ENCODE measurements around the gene APOBEC3G.

APOBEC3G gene

DNA sequence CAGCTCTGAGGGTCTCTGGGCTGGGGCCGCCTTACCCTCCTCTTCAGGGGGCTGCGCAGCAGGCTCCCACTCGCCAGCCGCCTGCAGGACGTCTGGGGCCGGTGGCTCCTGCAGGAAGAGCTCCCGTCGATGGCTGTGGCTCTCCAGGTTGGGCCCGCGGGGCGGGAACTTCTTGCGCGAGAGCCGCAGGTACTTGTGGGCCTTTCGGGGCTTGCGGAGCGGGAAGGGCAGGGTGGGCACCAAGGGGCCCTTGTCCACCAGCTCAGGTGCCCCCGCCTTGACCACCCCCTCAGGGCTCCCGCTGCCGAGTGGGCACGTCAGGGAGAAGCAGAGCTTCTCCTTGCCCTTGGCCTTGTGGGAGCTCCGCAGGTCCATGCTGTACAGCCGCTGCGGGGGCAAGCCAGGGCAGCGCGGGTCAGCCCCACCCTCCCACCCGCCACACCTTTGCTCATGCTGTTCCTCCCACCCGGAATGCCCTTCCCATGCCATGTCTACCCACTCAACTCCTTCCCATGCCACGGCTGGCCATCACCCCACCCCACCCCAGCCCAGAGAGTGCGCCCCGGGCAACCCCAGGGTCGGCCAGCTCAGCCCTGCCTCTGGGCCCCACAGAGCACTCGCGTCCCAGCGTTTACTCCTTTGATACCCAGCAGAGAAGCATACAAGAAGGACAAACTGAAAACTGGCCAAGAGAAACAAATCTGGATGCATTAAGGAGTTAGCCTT is 57.5 kb downstream of the APOBEC3G start:
- no peaks in the 10 kb centered on the region for H3K9me3 ChIP-seq (ENCODE audit: control insufficient read depth, low read length)
- H3K4me2 ChIP-seq (ENCODE audit: low read length), result no peak overlapping the region
- no peaks in the 10 kb centered on the region for H3K36me3 ChIP-seq (ENCODE audit: control insufficient read depth, insufficient read depth, low read length)
- TF ChIP-seq, protein P1, sequence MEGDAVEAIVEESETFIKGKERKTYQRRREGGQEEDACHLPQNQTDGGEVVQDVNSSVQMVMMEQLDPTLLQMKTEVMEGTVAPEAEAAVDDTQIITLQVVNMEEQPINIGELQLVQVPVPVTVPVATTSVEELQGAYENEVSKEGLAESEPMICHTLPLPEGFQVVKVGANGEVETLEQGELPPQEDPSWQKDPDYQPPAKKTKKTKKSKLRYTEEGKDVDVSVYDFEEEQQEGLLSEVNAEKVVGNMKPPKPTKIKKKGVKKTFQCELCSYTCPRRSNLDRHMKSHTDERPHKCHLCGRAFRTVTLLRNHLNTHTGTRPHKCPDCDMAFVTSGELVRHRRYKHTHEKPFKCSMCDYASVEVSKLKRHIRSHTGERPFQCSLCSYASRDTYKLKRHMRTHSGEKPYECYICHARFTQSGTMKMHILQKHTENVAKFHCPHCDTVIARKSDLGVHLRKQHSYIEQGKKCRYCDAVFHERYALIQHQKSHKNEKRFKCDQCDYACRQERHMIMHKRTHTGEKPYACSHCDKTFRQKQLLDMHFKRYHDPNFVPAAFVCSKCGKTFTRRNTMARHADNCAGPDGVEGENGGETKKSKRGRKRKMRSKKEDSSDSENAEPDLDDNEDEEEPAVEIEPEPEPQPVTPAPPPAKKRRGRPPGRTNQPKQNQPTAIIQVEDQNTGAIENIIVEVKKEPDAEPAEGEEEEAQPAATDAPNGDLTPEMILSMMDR (IDR thresholded peaks at IDR 0.05), result no peak
- H3K9ac ChIP-seq, result no peak overlapping the region
- H3K27ac ChIP-seq, result no peak overlapping the region
- no peaks in the 10 kb centered on the region for H3K4me1 ChIP-seq
- no peak overlapping the region for H2AFZ ChIP-seq
- no peaks in the 10 kb centered on the region for H3K27me3 ChIP-seq (ENCODE audit: control insufficient read depth, insufficient read depth, low read length)
- H3K4me3 ChIP-seq (ENCODE audit: low read depth, low read length), result no peak overlapping the region
- H3K79me2 ChIP-seq, result no peaks in the 10 kb centered on the region

DNA sequence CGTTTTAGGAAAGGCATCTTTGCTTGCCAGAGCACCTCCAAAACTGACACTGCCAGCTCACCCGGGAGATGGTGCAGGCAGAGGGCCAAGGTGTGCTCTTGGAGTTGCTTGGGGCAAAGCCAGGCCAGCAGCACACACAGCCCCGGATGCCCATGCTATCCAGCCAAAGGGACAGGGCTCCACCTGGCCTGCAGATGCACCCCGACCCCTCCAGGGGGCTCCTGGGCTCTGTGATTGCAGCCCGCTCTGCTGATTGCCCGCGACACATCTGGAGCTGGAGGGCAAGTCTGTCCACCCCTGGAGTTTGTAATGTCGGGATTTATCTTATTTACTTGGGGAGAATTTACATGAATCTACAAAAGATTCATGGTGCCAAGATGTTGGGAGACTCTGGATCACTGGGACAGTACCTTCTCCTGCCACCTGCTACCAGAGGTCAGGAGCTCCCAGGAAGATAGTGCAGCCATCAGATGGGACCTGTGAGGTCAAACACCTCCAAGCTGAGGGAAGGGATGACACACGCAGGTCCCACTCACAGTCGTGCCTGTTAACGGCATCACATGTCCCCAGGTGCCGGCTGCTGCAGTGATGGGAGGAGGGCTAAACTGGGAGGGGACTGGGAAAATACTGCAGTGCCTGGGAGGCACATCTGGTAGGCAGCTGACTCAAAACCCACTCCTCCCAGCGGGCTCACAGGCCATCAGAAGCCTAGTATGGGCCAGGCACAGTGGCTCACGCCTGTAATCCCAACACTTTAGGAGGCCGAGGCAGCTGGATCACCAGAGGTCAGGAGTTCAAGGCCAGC is 58.2 kb downstream of the APOBEC3G start:
- Histone ChIP-seq H3K36me3 (ENCODE audit: control insufficient read depth, insufficient read depth, low read length) (no peaks in the 10 kb centered on the region), H3K79me2 (no peaks in the 10 kb centered on the region), H2AFZ (no peak overlapping the region), H3K4me1 (no peaks in the 10 kb centered on the region), H3K4me3 (ENCODE audit: low read depth, low read length) (no peak overlapping the region), H3K4me2 (ENCODE audit: low read length) (no peak overlapping the region), H3K27me3 (ENCODE audit: control insufficient read depth, insufficient read depth, low read length) (no peaks in the 10 kb centered on the region), H3K9me3 (ENCODE audit: control insufficient read depth, low read length) (no peaks in the 10 kb centered on the region), H3K9ac (no peak overlapping the region), H3K27ac (no peak overlapping the region)
- TF ChIP-seq, protein P1 (IDR thresholded peaks at IDR 0.05), result peak; percentile 34

DNA sequence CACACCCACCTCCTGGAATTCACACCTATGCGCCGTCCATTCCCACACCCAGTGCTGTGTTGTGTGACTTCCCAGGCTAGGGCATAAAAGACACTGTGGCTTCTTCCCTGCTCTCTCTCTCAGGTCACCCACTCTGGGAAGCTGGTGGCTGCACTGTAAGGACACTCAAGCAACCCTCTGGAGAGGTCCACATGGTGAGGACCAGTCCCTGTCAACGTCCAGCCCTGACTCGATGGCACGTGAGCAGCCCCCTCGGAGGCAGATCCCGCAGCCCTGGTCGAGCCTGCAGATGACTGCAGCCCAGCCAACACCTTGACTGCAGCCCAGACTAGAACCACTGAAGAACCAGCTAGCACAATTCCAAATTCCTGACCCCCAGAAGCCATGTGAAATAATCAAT is 59.2 kb downstream of the APOBEC3G start:
- Histone ChIP-seq H3K36me3 (ENCODE audit: control insufficient read depth, insufficient read depth, low read length) (no peaks in the 10 kb centered on the region), H3K4me1 (no peaks in the 10 kb centered on the region)
- TF ChIP-seq, protein P1 (IDR thresholded peaks at IDR 0.05), result no peak

More for the DNA sequence above, 59.2 kb downstream of the APOBEC3G start:
- H3K27me3 ChIP-seq (ENCODE audit: control insufficient read depth, insufficient read depth, low read length), result no peaks in the 10 kb centered on the region
- no peak overlapping the region for H3K27ac ChIP-seq
- no peak overlapping the region for H3K4me3 ChIP-seq (ENCODE audit: low read depth, low read length)
- no peak overlapping the region for H2AFZ ChIP-seq
- H3K79me2 ChIP-seq, result no peaks in the 10 kb centered on the region
- H3K4me2 ChIP-seq (ENCODE audit: low read length), result no peak overlapping the region
- H3K9me3 ChIP-seq (ENCODE audit: control insufficient read depth, low read length), result no peaks in the 10 kb centered on the region
- H3K9ac ChIP-seq, result no peak overlapping the region
